22Rv1 (cell line): ENCODE data around the gene CPT1A.

Experiments
- H3K27ac ChIP-seq: fragments of 450-650 bp; 2 replicates; pipeline ENCODE4 v1.5.1; 2017
- ZFX ChIP-seq: fragments of 450-650 bp; IDR thresholded peaks from 2 replicates; pipeline ENCODE4 v1.6.1; 2017; ENCODE audit warnings: antibody characterized with exemption, borderline replicate concordance
- TF ChIP-seq, protein P1 (sequence below): fragments of 450-650 bp; IDR thresholded peaks from 2 replicates; pipeline ENCODE4 v1.5.1; 2017; ENCODE audit warnings: mild to moderate bottlenecking

CPT1A gene

GRCh38 chr11:68818181-68818580, 23.5 kb downstream of the CPT1A start:
- H3K27ac ChIP-seq, result peak overlapping the region; percentile 55
- TF ChIP-seq ZFX, result no peak
- TF ChIP-seq, protein P1, sequence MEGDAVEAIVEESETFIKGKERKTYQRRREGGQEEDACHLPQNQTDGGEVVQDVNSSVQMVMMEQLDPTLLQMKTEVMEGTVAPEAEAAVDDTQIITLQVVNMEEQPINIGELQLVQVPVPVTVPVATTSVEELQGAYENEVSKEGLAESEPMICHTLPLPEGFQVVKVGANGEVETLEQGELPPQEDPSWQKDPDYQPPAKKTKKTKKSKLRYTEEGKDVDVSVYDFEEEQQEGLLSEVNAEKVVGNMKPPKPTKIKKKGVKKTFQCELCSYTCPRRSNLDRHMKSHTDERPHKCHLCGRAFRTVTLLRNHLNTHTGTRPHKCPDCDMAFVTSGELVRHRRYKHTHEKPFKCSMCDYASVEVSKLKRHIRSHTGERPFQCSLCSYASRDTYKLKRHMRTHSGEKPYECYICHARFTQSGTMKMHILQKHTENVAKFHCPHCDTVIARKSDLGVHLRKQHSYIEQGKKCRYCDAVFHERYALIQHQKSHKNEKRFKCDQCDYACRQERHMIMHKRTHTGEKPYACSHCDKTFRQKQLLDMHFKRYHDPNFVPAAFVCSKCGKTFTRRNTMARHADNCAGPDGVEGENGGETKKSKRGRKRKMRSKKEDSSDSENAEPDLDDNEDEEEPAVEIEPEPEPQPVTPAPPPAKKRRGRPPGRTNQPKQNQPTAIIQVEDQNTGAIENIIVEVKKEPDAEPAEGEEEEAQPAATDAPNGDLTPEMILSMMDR, result no peak

- no peak overlapping the region for H3K27ac ChIP-seq
- no peak for TF ChIP-seq ZFX
- TF ChIP-seq, protein P1, result no peak
These were observed 24.2 kb downstream of the CPT1A start for GRCh38 chr11:68817554-68817953.

- H3K27ac ChIP-seq, result no peak overlapping the region
- TF ChIP-seq ZFX, result no peak
- TF ChIP-seq, protein P1, result no peak
These were observed 24.7 kb downstream of the CPT1A start for GRCh38 chr11:68816917-68817419.

- TF ChIP-seq ZFX, result no peak
- TF ChIP-seq, protein P1, result no peak
- no peak overlapping the region for H3K27ac ChIP-seq
These were observed 25.4 kb downstream of the CPT1A start for GRCh38 chr11:68816251-68816776.

DNA sequence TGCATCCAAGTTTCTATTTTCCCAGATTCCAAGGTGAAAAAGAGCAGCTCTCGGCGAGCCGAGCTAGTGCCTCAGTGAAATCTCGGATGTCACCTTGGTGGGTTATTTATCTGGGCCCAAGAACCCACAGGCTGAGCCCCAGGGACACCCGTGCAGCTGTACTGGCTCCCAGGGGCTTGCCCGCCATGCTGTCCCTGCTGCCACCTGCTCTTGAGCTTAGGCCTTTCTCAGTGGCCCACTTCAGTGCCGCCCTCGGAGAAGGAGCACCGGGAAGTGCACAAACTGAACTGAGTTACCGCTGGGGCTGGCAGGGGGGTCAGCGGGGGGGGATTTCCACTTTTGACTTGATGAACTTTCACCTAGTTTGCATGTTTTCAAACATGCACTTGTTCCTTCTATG, 27.9 kb downstream of the CPT1A start:
- H3K27ac ChIP-seq, result no peak overlapping the region
- no peak for TF ChIP-seq ZFX
- TF ChIP-seq, protein P1, result no peak

DNA sequence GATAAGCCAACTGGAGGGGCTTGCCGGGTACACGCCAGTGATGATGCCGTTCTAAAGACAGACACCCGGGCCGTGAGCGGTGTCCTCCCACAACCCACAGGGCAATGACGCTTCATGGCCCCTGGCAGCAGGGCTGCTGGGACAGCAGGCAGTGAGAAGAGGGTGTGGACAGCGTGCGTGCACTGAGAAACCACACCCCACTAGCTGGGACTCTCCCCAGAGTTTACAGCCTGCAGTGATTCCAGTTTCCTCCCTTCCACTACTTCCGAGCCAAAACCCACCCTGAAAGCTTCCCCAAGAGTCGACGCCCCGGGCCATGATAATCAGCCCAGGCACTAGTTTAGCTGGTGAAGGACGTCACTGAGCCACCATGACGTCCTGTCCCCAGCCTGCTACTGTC, 29.2 kb downstream of the CPT1A start:
- TF ChIP-seq, protein P1, result no peak
- TF ChIP-seq ZFX, result no peak
- no peak overlapping the region for H3K27ac ChIP-seq

DNA sequence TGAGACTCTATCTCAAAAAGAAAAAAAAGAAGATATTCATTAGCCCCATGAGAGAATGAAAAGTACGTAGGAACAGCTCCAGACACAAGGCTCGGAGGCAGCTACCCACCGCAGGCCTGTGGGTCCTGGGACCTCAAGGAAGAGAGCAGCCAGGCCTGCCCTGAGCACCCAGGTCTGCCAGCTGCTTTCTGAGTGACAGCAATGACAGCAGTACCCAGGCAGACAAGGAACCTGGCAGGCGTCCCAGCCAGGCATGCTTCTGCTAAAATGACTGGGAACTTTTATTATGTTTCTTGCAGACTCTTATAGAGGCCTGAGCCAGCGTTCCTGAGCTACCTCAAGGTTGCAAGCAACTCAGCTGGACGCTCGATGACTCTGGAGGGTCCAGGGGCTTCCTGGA, 31.6 kb downstream of the CPT1A start:
- no peak for TF ChIP-seq ZFX
- TF ChIP-seq, protein P1, result no peak
- H3K27ac ChIP-seq, result no peak overlapping the region
